WTC11 (cell line): ENCODE results near the gene POLR2L. TPM values are rescaled to one million over a fixed set of nuclear protein-coding genes. Genes with fewer than 3 reads are reported as not detected.

Experiments
- ATAC-seq: fragments of 200-7000 bp; cut with Tn5 transposase; 2 replicates; pipeline ENCODE4 v1.10.0; 2021; ENCODE audit warnings: mild to moderate bottlenecking, moderate library complexity
- CTCF ChIA-PET: fragments of 300-600 bp; sonication (Branson Sonifier 250); formaldehyde crosslinking; loops from one replicate; lab custom pipeline; 2021; ENCODE audit warnings: antibody characterized with exemption; lab: Charles Lee
- POLR2A ChIA-PET: fragments of 350-600 bp; sonication (Branson Sonifier 250); formaldehyde crosslinking; loops from one replicate; lab custom pipeline; 2021; ENCODE audit warnings: antibody characterized with exemption; lab: Charles Lee
- DNase-seq: peaks from one replicate; pipeline ENCODE4 v3.0.0; 2021; ENCODE audit warnings: low spot score
- H3K27ac Mint-ChIP-seq: 2 replicates; pipeline ENCODE4 v1.8.0; 2021; ENCODE audit warnings: mixed read lengths
- H3K27me3 Mint-ChIP-seq: 2 replicates; pipeline ENCODE4 v1.8.0; 2021; ENCODE audit warnings: low read depth, mild to moderate bottlenecking, moderate library complexity, mixed read lengths
- H3K36me3 Mint-ChIP-seq: 2 replicates; pipeline ENCODE4 v1.8.0; 2021; ENCODE audit warnings: mixed read lengths
- H3K4me1 Mint-ChIP-seq: 2 replicates; pipeline ENCODE4 v1.8.0; 2022; ENCODE audit warnings: mixed read lengths
- H3K4me3 Mint-ChIP-seq: 2 replicates; pipeline ENCODE4 v1.8.0; 2021; ENCODE audit warnings: mild to moderate bottlenecking, moderate library complexity, mixed read lengths
- H3K9me3 Mint-ChIP-seq: 2 replicates; pipeline ENCODE4 v1.8.0; 2021; ENCODE audit warnings: mixed read lengths
- CREB1 ChIP-seq: sonication (generic); formaldehyde crosslinking; IDR thresholded peaks from 2 replicates; pipeline ENCODE4 v1.8.0; 2023; ENCODE audit warnings: mild to moderate bottlenecking, missing genetic modification reagents
- FOXK1 ChIP-seq: sonication (generic); formaldehyde crosslinking; IDR thresholded peaks from 2 replicates; pipeline ENCODE4 v1.8.0; 2022; ENCODE audit warnings: mild to moderate bottlenecking, moderate library complexity, missing genetic modification reagents
- KAT7 ChIP-seq: sonication (generic); formaldehyde crosslinking; IDR thresholded peaks from 2 replicates; pipeline ENCODE4 v1.8.1; 2023; ENCODE audit warnings: missing genetic modification reagents, mild to moderate bottlenecking, borderline replicate concordance
- MYBL2 ChIP-seq: sonication (generic); formaldehyde crosslinking; IDR thresholded peaks from 2 replicates; pipeline ENCODE4 v1.8.1; 2023; ENCODE audit warnings: mild to moderate bottlenecking, moderate library complexity, missing genetic modification reagents
- PRRX2 ChIP-seq: fragments of 250-450 bp; sonication (Bioruptor Pico); IDR thresholded peaks from 2 replicates; pipeline ENCODE4 v1.8.0; 2021; ENCODE audit warnings: mild to moderate bottlenecking
- total RNA-seq: library from RNA; stranded (reverse); gene quantifications from 3 replicates; pipeline ENCODE4 v1.2.3, GENCODE V29; 2021
- TF ChIP-seq, protein P1 (sequence below): sonication (generic); formaldehyde crosslinking; IDR thresholded peaks from 2 replicates; pipeline ENCODE4 v1.8.0; 2023; ENCODE audit warnings: mild to moderate bottlenecking, missing genetic modification reagents
- TF ChIP-seq, protein P2 (sequence below): sonication (generic); formaldehyde crosslinking; IDR thresholded peaks from 2 replicates; pipeline ENCODE4 v1.8.0; 2023; ENCODE audit warnings: missing genetic modification reagents
- TF ChIP-seq, protein P3 (sequence below): sonication (generic); formaldehyde crosslinking; IDR thresholded peaks from 2 replicates; pipeline ENCODE4 v1.8.0; 2022; ENCODE audit warnings: mild to moderate bottlenecking, missing genetic modification reagents
- TF ChIP-seq, protein P4 (sequence below): sonication (generic); formaldehyde crosslinking; IDR thresholded peaks from 2 replicates; pipeline ENCODE4 v1.8.1; 2023; ENCODE audit warnings: mild to moderate bottlenecking, missing genetic modification reagents, moderate library complexity
- TF ChIP-seq, protein P5 (sequence below): fragments of 250-450 bp; sonication (Bioruptor Pico); IDR thresholded peaks from 2 replicates; pipeline ENCODE4 v2.1.2; 2022; ENCODE audit warnings: mild to moderate bottlenecking, moderate library complexity
- TF ChIP-seq, protein P6 (sequence below): sonication (generic); formaldehyde crosslinking; IDR thresholded peaks from 2 replicates; pipeline ENCODE4 v1.8.0; 2023; ENCODE audit warnings: missing genetic modification reagents, mild to moderate bottlenecking, borderline replicate concordance

The POLR2L gene
- total RNA-seq, 1 experiment from 2014 or later: 152 TPM

DNA sequence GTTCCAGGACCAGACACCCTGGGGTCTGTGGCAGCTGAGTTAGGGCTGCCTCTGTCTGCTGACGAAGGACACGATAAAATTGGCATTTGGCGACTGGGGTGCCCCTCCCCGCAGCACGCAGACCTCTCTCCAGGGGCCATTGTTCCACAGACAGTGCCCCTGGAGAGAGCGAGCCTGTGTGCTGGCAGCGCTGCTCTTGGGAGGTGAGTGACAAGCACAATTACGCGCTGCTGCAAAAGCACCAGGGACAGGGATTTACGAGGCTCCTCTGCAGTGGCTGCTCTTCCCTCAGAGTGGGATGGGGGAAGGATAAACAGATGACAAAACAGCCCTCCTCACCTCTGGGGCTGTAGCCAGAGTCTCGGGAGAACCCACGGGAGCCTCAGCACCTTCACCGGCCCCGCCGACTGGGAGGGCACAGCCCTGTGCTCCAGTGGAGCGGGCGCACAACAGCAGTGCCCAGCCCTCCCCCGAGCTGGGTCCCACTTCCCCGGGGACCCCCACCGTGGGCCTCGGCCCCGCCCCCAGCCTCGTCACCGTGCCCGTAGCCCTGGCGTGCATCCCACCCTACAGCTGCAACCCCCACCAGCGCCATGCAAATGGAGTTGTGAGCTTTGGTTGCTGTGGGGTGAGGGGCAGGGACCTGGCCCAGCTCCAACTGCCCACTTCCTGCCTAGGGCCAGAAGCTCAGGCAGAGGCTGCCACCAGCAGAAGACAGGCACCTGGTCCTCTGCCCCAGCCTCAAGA, 48.6 kb upstream of the POLR2L start (continued):
- no peak for TF ChIP-seq PRRX2 (CRISPR knock-in tag)

DNA sequence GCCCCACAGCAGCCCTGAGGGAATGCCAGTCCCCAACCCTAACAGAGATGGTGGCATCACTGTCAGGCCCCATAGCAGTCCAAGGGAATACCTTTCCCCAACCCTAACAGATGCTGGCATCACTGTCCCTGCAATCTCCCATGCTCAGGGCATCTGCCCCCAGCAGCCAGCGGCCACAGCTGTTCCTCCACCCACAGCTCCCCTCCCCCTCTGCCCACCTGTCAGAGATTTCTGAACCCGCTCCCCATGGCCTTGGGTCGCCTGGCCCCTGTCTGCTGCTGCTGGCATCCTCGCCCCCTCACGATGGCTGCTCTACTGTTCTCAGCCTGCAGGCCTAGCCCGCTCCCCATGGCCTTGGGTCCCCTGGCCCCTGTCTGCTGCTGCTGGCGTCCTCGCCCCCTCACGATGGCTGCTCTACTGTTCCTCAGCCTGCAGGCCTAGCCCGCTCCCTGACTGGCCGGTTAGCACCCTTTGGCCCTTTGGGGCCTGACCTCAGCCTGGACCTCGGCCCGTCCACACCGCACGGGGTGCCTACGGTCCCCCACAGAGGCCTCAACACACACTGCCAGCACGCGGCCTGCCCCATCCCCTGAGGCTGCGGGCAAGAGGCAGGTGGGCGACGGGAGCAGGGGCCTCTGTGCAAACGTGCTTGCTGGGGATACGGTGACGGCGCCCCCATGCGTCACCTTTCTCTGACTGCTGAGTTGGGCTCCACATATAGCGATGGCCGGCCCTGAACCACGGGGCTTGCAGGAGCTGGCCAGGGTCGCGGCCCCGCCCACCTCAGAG, 47.6 kb upstream of the POLR2L start:
- H3K4me3 Mint-ChIP-seq: no peak overlapping the region
- no peaks in the 10 kb centered on the region for H3K9me3 Mint-ChIP-seq
- peaks cover 16% of the 10 kb centered on the region for H3K36me3 Mint-ChIP-seq
- TF ChIP-seq, protein P1, sequence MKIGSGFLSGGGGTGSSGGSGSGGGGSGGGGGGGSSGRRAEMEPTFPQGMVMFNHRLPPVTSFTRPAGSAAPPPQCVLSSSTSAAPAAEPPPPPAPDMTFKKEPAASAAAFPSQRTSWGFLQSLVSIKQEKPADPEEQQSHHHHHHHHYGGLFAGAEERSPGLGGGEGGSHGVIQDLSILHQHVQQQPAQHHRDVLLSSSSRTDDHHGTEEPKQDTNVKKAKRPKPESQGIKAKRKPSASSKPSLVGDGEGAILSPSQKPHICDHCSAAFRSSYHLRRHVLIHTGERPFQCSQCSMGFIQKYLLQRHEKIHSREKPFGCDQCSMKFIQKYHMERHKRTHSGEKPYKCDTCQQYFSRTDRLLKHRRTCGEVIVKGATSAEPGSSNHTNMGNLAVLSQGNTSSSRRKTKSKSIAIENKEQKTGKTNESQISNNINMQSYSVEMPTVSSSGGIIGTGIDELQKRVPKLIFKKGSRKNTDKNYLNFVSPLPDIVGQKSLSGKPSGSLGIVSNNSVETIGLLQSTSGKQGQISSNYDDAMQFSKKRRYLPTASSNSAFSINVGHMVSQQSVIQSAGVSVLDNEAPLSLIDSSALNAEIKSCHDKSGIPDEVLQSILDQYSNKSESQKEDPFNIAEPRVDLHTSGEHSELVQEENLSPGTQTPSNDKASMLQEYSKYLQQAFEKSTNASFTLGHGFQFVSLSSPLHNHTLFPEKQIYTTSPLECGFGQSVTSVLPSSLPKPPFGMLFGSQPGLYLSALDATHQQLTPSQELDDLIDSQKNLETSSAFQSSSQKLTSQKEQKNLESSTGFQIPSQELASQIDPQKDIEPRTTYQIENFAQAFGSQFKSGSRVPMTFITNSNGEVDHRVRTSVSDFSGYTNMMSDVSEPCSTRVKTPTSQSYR: no peak
- TF ChIP-seq, protein P2, sequence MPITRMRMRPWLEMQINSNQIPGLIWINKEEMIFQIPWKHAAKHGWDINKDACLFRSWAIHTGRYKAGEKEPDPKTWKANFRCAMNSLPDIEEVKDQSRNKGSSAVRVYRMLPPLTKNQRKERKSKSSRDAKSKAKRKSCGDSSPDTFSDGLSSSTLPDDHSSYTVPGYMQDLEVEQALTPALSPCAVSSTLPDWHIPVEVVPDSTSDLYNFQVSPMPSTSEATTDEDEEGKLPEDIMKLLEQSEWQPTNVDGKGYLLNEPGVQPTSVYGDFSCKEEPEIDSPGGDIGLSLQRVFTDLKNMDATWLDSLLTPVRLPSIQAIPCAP (CRISPR knock-in tag): no peak
- TF ChIP-seq MYBL2 (CRISPR knock-in tag): no peak
- TF ChIP-seq, all 79 proteins: peak for 0
- DNase-seq (peak; percentile 65), ATAC-seq (peak; percentile 12)
- Mint-ChIP-seq H3K27me3 (no peaks in the 10 kb centered on the region), H3K27ac (no peak overlapping the region), H3K4me1 (no peaks in the 10 kb centered on the region)
- ChIA-PET CTCF (interaction anchor here (0.6 to 2.9 kb wide), 10 partner anchors 8 to 162 kb away, joined by 3 to 11 read pairs (median 3); no protein-coding TSS in a partner anchor), POLR2A (no interaction called here)

DNA sequence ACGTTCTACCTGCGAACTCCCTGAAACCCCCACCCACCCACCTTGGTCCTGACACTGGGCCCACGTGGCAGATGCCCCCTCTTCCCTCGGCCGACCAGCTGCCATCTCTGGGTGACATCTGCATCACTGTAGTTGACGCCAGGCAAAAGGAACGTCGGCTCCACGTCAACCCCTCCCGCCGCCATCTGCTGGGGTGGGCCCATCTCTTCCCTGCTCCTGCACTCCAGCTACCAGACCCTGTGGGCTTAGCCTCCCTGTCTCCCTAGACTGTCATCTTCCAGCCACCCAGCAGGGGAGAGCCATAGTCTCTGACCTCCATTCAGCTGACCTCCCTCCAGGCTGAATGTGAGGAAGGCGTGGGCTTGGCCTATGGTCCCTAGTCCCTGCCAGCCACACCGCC, 46.9 kb upstream of the POLR2L start:
- TF ChIP-seq, protein P2 (CRISPR knock-in tag): no peak
- TF ChIP-seq CREB1: no peak
- TF ChIP-seq, protein P3, sequence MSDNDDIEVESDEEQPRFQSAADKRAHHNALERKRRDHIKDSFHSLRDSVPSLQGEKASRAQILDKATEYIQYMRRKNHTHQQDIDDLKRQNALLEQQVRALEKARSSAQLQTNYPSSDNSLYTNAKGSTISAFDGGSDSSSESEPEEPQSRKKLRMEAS (CRISPR knock-in tag): no peak
- H3K4me1 Mint-ChIP-seq: no peaks in the 10 kb centered on the region
- POLR2A ChIA-PET: no interaction called here
- no peaks in the 10 kb centered on the region for H3K9me3 Mint-ChIP-seq
- CTCF ChIA-PET: interaction anchor here (0.6 to 1.5 kb wide), 2 partner anchors 9 to 79 kb away, joined by 3 to 4 read pairs; no protein-coding TSS in a partner anchor
- peak overlapping the region; percentile 83 for H3K27ac Mint-ChIP-seq
- no peak for ATAC-seq
- no peak for DNase-seq
- H3K27me3 Mint-ChIP-seq: no peaks in the 10 kb centered on the region
- peaks cover 16% of the 10 kb centered on the region for H3K36me3 Mint-ChIP-seq
- H3K4me3 Mint-ChIP-seq: no peak overlapping the region

DNA sequence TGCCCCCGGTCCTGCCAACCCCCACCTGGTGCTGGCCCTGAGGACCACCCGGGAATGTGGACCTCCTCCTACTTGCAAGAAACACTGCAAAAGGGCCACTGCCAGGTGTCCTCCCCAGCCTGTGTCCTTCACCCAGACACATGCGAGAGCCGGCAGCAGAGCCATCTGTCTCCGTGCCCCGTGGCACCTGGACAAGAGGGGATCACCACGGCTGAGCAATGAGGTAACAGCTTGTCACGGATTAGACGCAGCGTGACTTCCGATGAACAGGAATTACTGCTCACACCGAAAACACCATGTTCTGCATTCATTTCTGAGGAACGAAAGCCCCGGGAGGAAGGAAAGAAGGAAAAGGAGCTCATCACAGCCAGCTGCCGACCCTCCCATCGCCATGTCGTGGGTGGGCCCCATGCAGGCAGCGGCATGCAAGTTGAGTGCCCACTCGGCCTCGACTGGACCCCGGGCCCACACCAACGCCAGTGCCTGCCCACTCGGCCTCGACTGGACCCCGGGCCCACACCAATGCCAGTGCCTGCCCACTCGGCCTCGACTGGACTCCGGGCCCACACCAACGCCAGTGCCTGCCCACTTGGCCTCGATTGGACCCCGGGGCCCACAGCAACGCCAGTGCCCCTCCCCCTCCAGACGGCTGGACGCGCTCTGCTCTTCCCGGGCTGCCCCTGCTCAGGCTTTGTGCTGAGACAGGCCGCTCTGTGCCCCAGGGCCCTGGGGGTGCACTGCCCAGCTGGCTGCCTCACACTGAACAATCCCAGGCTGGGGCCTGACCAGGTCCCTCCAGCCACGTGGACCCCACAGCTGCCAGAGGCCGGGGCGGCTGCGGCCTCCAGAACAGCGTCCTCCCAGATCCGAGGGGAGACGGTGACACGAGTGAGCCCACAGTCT, 46.2 kb upstream of the POLR2L start:
- Mint-ChIP-seq H3K36me3 (peaks cover 16% of the 10 kb centered on the region), H3K4me3 (no peak overlapping the region), H3K27me3 (no peaks in the 10 kb centered on the region), H3K27ac (no peak overlapping the region), H3K4me1 (no peaks in the 10 kb centered on the region), H3K9me3 (no peaks in the 10 kb centered on the region)
- ChIA-PET POLR2A (no interaction called here), CTCF (interaction anchor here (0.6 to 1.5 kb wide), 2 partner anchors 10 to 80 kb away, joined by 3 to 4 read pairs; no protein-coding TSS in a partner anchor)
- ATAC-seq: no peak
- DNase-seq: no peak
- TF ChIP-seq, protein P4, sequence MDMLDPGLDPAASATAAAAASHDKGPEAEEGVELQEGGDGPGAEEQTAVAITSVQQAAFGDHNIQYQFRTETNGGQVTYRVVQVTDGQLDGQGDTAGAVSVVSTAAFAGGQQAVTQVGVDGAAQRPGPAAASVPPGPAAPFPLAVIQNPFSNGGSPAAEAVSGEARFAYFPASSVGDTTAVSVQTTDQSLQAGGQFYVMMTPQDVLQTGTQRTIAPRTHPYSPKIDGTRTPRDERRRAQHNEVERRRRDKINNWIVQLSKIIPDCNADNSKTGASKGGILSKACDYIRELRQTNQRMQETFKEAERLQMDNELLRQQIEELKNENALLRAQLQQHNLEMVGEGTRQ (CRISPR knock-in tag): no peak
- no peak for TF ChIP-seq KAT7
- TF ChIP-seq FOXK1 (CRISPR knock-in tag): no peak
- TF ChIP-seq, protein P5, sequence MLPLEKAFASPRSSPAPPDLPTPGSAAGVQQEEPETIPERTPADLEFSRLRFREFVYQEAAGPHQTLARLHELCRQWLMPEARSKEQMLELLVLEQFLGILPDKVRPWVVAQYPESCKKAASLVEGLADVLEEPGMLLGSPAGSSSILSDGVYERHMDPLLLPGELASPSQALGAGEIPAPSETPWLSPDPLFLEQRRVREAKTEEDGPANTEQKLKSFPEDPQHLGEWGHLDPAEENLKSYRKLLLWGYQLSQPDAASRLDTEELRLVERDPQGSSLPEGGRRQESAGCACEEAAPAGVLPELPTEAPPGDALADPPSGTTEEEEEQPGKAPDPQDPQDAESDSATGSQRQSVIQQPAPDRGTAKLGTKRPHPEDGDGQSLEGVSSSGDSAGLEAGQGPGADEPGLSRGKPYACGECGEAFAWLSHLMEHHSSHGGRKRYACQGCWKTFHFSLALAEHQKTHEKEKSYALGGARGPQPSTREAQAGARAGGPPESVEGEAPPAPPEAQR: no peak
- TF ChIP-seq, protein P6, sequence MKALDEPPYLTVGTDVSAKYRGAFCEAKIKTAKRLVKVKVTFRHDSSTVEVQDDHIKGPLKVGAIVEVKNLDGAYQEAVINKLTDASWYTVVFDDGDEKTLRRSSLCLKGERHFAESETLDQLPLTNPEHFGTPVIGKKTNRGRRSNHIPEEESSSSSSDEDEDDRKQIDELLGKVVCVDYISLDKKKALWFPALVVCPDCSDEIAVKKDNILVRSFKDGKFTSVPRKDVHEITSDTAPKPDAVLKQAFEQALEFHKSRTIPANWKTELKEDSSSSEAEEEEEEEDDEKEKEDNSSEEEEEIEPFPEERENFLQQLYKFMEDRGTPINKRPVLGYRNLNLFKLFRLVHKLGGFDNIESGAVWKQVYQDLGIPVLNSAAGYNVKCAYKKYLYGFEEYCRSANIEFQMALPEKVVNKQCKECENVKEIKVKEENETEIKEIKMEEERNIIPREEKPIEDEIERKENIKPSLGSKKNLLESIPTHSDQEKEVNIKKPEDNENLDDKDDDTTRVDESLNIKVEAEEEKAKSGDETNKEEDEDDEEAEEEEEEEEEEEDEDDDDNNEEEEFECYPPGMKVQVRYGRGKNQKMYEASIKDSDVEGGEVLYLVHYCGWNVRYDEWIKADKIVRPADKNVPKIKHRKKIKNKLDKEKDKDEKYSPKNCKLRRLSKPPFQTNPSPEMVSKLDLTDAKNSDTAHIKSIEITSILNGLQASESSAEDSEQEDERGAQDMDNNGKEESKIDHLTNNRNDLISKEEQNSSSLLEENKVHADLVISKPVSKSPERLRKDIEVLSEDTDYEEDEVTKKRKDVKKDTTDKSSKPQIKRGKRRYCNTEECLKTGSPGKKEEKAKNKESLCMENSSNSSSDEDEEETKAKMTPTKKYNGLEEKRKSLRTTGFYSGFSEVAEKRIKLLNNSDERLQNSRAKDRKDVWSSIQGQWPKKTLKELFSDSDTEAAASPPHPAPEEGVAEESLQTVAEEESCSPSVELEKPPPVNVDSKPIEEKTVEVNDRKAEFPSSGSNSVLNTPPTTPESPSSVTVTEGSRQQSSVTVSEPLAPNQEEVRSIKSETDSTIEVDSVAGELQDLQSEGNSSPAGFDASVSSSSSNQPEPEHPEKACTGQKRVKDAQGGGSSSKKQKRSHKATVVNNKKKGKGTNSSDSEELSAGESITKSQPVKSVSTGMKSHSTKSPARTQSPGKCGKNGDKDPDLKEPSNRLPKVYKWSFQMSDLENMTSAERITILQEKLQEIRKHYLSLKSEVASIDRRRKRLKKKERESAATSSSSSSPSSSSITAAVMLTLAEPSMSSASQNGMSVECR (CRISPR knock-in tag): no peak
